Thyroid gland (tissue), 4 donors: ENCODE results near the gene UBXN6.

Experiments
- CTCF ChIP-seq, 6 experiments: fragments of 200-600 bp in 3 of 6; fragments of 450-650 bp in 3 of 6; sonication (generic) in 3 of 6; IDR thresholded peaks; one replicate each; pipeline ENCODE4 v1.5.1; 2016 to 2019; ENCODE audit warnings: antibody characterized with exemption in 6 of 6, mild to moderate bottlenecking in 2 of 6, inconsistent platforms in 1 of 6, moderate library complexity in 1 of 6
- POLR2A ChIP-seq, 2 donors: fragments of 450-650 bp; IDR thresholded peaks; one replicate each; pipeline ENCODE4 v1.6.1; 2017; ENCODE audit warnings: antibody characterized with exemption in 2 of 2, mild to moderate bottlenecking in 2 of 2, moderate library complexity in 1 of 2

GRCh38 chr19:4493929-4494690 is 36.5 kb upstream of the UBXN6 start:
- TF ChIP-seq CTCF (IDR thresholded peaks at IDR 0.05) (no peak), POLR2A (IDR thresholded peaks at IDR 0.05) (no peak)
